Type B pancreatic cell (in vitro differentiated cells): ENCODE data around the gene SPIN1. TPM values are rescaled to one million over a fixed set of nuclear protein-coding genes. Genes with fewer than 3 reads are reported as not detected.

ENCODE experiments used
- DNase-seq: peaks from one replicate; pipeline ENCODE4 v3.0.0; 2021; ENCODE audit warnings: mixed read lengths; ENCODE audit not compliant: unreplicated experiment; ENCODE audit errors: extremely low spot score
- H3K27ac Mint-ChIP-seq: 2 replicates; pipeline ENCODE4 v1.8.0; 2021; ENCODE audit warnings: mild to moderate bottlenecking, mixed read lengths
- H3K27me3 Mint-ChIP-seq: 2 replicates; pipeline ENCODE4 v1.8.0; 2021; ENCODE audit warnings: mixed read lengths
- H3K36me3 Mint-ChIP-seq: 2 replicates; pipeline ENCODE4 v1.8.0; 2021; ENCODE audit warnings: mixed read lengths
- H3K4me1 Mint-ChIP-seq: one replicate; pipeline ENCODE4 v1.8.0; 2021; ENCODE audit warnings: mixed read lengths; ENCODE audit not compliant: unreplicated experiment
- H3K4me3 Mint-ChIP-seq: 2 replicates; pipeline ENCODE4 v1.8.0; 2021; ENCODE audit warnings: mild to moderate bottlenecking, mixed read lengths
- H3K9me3 Mint-ChIP-seq: 2 replicates; pipeline ENCODE4 v1.8.0; 2021; ENCODE audit warnings: mixed read lengths
- CTCF ChIP-seq: fragments of 200-600 bp; sonication (generic); conservative IDR thresholded peaks from 2 replicates; pipeline ENCODE4 v1.5.0; 2021; ENCODE audit warnings: antibody characterized with exemption, mild to moderate bottlenecking
- total RNA-seq: library from RNA; stranded (reverse); gene quantifications from 2 replicates; pipeline ENCODE4 v1.2.1, GENCODE V29; 2021; ENCODE audit warnings: low replicate concordance

The SPIN1 gene
- total RNA-seq, 1 donor from 2014 or later, result 107 TPM

- no peak for TF ChIP-seq CTCF
- Mint-ChIP-seq H3K36me3 (peaks cover 42% of the 10 kb centered on the region), H3K27ac (no peak overlapping the region), H3K4me3 (no peak overlapping the region), H3K4me1 (peaks cover 6% of the 10 kb centered on the region), H3K9me3 (no peaks in the 10 kb centered on the region), H3K27me3 (no peaks in the 10 kb centered on the region)
- DNase-seq, result no peak
These were observed 80.0 kb downstream of the SPIN1 start for GRCh38 chr9:88468226-88468625.

- no peaks in the 10 kb centered on the region for H3K9me3 Mint-ChIP-seq
- no peak for DNase-seq
- H3K4me1 Mint-ChIP-seq, result peaks cover 13% of the 10 kb centered on the region
- no peak overlapping the region for H3K4me3 Mint-ChIP-seq
- no peak overlapping the region for H3K27ac Mint-ChIP-seq
- H3K36me3 Mint-ChIP-seq, result peaks cover 31% of the 10 kb centered on the region
- no peak for TF ChIP-seq CTCF
- H3K27me3 Mint-ChIP-seq, result no peaks in the 10 kb centered on the region
These were observed 88.4 kb downstream of the SPIN1 start for GRCh38 chr9:88476491-88477271.

- H3K4me1 Mint-ChIP-seq, result peaks cover 14% of the 10 kb centered on the region
- H3K36me3 Mint-ChIP-seq, result peaks cover 31% of the 10 kb centered on the region
- no peaks in the 10 kb centered on the region for H3K9me3 Mint-ChIP-seq
- TF ChIP-seq CTCF, result no peak
- H3K27me3 Mint-ChIP-seq, result no peaks in the 10 kb centered on the region
- no peak for DNase-seq
- H3K27ac Mint-ChIP-seq, result no peak overlapping the region
- H3K4me3 Mint-ChIP-seq, result no peak overlapping the region
These were observed 89.1 kb downstream of the SPIN1 start for GRCh38 chr9:88477300-88477751.

- no peaks in the 10 kb centered on the region for H3K27me3 Mint-ChIP-seq
- peaks cover 35% of the 10 kb centered on the region for H3K36me3 Mint-ChIP-seq
- no peak for DNase-seq
- no peak overlapping the region for H3K4me3 Mint-ChIP-seq
- no peak overlapping the region for H3K27ac Mint-ChIP-seq
- no peak for TF ChIP-seq CTCF
- peaks cover 14% of the 10 kb centered on the region for H3K4me1 Mint-ChIP-seq
- no peaks in the 10 kb centered on the region for H3K9me3 Mint-ChIP-seq
These were observed 90.0 kb downstream of the SPIN1 start for GRCh38 chr9:88478246-88478645.

- peaks cover 32% of the 10 kb centered on the region for H3K36me3 Mint-ChIP-seq
- H3K4me1 Mint-ChIP-seq, result peaks cover 14% of the 10 kb centered on the region
- no peaks in the 10 kb centered on the region for H3K9me3 Mint-ChIP-seq
- H3K27me3 Mint-ChIP-seq, result no peaks in the 10 kb centered on the region
- no peak for DNase-seq
- no peak overlapping the region for H3K4me3 Mint-ChIP-seq
- no peak for TF ChIP-seq CTCF
- no peak overlapping the region for H3K27ac Mint-ChIP-seq
These were observed 93.7 kb downstream of the SPIN1 start for GRCh38 chr9:88481933-88482332.
